Measurements from ENCODE around the gene BEX3.

Gene BEX3

DNA sequence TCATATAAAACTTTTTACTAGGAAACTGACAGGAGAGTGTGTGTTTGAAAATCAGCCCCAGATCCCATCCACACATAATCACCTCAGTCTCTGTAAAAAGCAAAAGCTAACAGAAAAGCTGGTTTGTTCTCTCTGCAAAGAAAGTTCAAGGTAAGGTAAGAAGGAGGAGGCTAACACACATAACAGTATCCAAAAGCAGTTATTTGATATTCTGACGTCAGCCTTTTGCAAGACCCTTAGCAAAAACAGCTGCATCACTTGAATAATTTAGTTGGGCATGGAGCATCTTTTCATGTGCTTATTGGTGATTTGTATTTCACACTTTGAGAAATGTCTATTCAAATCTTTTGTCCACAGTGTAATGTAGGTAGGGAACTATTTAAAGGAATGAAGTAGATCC, 14.5 kb upstream of the BEX3 start:
- H3K4me3 ChIP-seq (replicated peaks; ENCODE audit: low read depth, low read length), result no peak overlapping the region
- no peak for DNase-seq (ENCODE audit: low read depth)
- TF ChIP-seq, protein P1, sequence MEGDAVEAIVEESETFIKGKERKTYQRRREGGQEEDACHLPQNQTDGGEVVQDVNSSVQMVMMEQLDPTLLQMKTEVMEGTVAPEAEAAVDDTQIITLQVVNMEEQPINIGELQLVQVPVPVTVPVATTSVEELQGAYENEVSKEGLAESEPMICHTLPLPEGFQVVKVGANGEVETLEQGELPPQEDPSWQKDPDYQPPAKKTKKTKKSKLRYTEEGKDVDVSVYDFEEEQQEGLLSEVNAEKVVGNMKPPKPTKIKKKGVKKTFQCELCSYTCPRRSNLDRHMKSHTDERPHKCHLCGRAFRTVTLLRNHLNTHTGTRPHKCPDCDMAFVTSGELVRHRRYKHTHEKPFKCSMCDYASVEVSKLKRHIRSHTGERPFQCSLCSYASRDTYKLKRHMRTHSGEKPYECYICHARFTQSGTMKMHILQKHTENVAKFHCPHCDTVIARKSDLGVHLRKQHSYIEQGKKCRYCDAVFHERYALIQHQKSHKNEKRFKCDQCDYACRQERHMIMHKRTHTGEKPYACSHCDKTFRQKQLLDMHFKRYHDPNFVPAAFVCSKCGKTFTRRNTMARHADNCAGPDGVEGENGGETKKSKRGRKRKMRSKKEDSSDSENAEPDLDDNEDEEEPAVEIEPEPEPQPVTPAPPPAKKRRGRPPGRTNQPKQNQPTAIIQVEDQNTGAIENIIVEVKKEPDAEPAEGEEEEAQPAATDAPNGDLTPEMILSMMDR (IDR thresholded peaks at IDR 0.05; ENCODE audit: low read length, missing control alignments), result no peak

DNA sequence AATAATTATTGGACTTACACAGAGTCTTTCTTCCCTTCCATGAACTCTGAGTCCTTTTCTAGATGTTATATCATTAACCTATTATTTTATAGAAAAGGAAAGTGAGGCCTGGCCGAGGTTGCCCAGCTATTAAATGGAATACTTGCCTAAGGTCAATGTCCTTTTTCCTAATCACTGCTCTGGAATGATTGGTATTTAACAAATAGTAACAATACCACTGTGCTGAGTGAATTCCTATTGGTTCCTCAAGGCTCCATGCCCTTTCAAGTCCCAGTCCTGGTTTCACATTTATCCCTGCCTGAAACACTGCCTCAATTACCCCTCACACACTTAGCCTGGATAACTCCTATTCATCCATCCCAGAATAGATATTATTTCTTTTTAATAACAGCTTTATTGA, 13.9 kb upstream of the BEX3 start:
- H3K4me3 ChIP-seq (replicated peaks; ENCODE audit: low read depth, low read length), result no peak overlapping the region
- peak; percentile 60 for DNase-seq (ENCODE audit: low read depth)
- TF ChIP-seq, protein P1 (IDR thresholded peaks at IDR 0.05; ENCODE audit: low read length, missing control alignments), result no peak

DNA sequence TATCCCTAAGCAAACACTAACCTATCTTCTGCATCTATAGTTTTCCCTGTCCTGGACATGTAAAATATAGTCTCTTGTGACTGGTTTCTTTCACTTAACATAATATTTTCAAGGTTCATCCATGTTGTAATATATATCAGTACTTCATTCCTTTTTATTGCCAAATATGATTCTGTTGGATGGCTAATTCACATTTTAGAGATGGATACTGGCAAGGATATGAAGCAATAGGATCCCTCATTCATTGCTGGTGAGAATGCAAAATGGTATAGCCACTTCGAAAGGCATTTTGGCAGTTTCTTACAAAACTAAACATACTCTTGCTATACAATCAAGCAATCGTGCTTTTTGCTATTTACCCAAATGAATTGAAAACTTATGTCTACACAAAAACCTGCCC, 13.3 kb upstream of the BEX3 start:
- TF ChIP-seq, protein P1 (IDR thresholded peaks at IDR 0.05; ENCODE audit: low read length, missing control alignments), result no peak

DNA sequence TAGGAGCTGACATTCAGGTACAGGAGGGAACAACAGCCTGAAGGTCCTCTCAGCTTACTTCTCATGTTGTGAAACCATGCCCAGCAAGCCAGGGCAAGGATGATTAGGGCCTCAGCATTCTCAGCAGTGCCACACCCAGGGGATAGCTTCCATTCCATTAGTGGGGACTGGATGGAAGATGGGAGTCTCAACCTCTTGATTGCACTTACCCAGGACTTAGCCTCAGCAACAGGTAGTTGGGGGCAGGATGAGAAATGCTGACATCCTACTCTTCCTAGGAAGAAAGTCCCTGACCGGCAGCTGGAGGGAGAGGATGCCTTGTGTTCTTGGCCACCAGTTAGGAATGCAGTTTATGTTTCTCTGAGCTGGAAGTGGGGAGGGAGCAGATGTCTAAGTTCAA, 8.8 kb upstream of the BEX3 start:
- TF ChIP-seq, protein P1 (IDR thresholded peaks at IDR 0.05; ENCODE audit: low read length, missing control alignments), result no peak
- no peak for DNase-seq (ENCODE audit: low read depth)
- no peak overlapping the region for H3K4me3 ChIP-seq (replicated peaks; ENCODE audit: low read depth, low read length)

More for the DNA sequence above, 13.3 kb upstream of the BEX3 start:
- DNase-seq (ENCODE audit: low read depth), result no peak
- no peak overlapping the region for H3K4me3 ChIP-seq (replicated peaks; ENCODE audit: low read depth, low read length)

DNA sequence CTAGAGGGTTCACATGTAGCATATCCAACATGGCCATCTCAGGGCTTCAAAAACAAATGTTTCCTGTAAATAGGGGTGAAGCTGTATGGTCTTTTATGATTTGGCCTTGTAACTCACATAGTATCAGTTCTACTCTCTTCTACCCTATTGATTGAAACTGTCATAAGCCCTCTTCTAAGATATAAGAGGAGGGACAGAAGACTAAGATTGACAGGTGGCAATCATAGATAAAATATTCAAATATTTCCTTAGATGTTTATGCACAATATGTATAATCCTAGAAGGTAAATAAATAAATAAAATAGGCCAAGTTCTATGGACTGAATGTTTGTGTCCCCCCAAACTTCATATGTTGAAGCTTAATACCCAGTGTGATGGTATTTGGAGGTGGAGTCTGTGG, 6.9 kb upstream of the BEX3 start:
- H3K4me3 ChIP-seq (replicated peaks; ENCODE audit: low read depth, low read length), result no peak overlapping the region
- TF ChIP-seq, protein P1 (IDR thresholded peaks at IDR 0.05; ENCODE audit: low read length, missing control alignments), result no peak
- no peak for DNase-seq (ENCODE audit: low read depth)

DNA sequence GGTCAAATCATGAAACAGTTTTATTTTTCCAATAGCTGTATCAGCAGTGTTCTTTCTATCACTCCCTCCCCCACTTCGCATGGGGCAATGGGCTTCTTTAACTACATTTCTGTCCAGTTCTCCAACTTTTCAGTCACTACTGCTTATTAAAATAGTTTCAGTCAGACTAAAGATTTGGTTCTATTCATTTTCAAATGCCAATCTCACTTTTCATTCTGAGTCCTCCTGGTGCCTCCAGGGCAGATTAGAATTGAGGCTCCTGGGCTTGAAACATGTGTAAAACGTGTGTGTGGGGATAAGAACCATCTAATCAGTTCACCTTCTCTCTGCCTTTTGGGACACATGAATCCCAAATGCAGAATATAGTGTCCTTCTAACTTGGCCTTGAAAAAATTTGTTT, 3.5 kb upstream of the BEX3 start:
- TF ChIP-seq, protein P1 (IDR thresholded peaks at IDR 0.05; ENCODE audit: low read length, missing control alignments), result no peak

DNA sequence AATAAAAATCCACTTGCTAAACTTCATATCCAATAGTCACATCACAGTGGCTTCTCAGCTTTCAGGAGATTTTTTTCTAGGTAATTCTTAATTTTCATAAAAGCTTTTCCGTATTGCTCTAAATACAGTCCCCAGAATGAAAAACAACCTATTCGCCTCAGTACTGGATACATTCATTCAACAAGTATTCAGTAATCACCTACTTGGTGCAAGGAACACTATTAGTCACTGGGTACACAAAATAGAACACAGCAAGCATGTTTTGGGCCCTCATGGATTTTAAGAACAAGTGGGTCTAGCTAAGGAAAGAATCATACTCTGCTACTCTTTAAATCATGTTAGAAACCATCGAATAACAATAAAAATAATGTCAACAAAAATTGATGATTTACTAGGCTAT, 2.8 kb upstream of the BEX3 start:
- no peak for DNase-seq (ENCODE audit: low read depth)
- H3K4me3 ChIP-seq (replicated peaks; ENCODE audit: low read depth, low read length), result no peak overlapping the region
- TF ChIP-seq, protein P1 (IDR thresholded peaks at IDR 0.05; ENCODE audit: low read length, missing control alignments), result no peak

More for the DNA sequence above, 3.5 kb upstream of the BEX3 start:
- no peak for DNase-seq (ENCODE audit: low read depth)
- no peak overlapping the region for H3K4me3 ChIP-seq (replicated peaks; ENCODE audit: low read depth, low read length)

Data from fibroblast of pulmonary artery (primary cell).